Effector CD4-positive, alpha-beta T cell (primary cell): ENCODE measurements around the gene SLC12A3.
A peak's percentile ranks its signal among the peaks of the same experiment; 100 is the strongest.
"Not testable (repeated sequence)": the region's sequence is repeated elsewhere in the genome, so short reads cannot be mapped to it uniquely, and the experiment has no call there.

Experiments used
- DNase-seq: peaks from one replicate; pipeline ENCODE4 v3.0.0-alpha.2; 2020

The SLC12A3 gene

DNA sequence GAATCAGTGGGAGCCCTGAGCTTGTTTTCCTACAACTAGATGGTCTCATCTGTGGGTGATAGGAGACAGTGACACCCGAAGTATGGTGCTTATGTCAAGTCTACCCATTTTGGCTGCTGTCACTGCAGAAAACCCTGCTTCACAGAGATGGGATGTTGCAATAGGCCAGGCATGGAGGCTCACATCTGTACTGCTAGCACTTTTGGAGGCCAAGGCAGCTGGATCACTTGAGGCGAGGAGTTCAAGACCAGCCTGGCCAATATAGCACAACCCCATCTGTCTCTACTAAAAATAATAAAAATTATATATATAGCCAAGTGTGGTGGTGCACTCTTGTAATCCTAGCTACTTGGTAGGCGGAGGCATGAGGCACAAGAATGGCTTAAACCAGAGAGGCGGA is 64.6 kb downstream of the SLC12A3 start:
- DNase-seq: no peak

DNA sequence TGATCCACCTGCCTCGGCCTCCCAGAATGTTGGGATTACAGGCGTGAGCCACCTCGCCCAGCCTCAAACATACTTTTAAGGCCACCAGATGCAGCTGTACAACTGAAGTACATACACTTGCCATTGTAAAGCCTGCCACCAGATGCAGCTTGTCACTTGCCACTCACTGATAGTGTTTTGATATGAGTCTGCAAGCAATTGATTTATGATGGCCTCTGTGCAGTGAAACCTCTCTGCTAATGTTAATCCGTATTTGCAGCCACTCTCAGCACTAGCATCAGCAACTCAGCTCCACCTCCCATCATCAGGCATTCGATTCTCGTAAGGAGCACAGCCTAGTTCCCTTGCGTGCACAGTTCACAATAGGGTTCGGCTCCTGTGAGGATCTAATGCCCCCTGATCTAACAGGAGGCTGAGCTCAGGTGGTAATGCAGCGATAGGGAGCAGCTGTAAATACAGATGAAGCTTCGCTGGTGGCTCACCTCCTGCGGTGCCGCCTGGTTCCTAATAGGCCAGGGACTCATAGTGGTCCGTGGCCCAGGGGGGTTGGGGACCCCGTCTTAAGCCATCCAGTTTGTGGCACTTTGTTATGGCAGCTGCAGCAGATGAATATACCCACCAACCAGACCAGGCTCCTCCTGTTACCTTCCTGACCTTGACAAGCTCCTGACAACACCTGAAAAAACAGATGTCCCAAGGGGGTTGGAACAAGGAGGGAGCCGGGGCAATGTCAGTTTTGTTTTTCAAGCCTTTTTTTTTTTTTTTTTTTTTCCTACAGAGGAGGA is 65.7 kb downstream of the SLC12A3 start:
- DNase-seq: no peak

DNA sequence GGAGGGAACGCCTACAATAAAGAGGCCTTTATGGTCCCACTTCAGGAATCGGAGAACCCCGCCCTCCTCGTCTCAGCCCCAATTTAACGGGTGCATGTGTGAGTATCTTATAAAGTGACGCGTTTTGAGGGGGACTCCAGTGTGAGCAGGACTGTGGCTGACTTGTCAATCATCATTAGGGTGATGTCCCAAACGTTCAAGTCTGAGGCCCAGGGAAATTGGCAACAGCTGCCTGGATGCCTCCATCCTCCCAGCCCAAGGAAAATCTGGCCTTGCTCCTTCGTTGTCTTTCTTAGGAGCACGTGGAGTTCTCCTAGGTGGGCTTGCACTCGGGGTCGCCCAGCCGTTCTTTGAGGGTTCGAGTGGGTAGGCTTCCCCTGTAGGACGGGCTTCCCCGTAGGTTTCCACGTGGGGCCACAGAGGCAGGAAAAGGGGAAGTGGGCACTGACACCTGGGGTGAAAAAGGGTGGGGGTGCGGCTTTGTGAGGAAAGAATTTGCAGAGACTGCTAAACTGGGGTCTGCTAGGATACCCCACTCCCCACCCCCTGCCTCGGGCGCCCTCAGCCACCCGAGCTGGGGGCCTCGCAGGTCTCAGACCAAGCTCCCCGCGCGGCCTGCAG is 66.4 kb downstream of the SLC12A3 start:
- no peak for DNase-seq

DNA sequence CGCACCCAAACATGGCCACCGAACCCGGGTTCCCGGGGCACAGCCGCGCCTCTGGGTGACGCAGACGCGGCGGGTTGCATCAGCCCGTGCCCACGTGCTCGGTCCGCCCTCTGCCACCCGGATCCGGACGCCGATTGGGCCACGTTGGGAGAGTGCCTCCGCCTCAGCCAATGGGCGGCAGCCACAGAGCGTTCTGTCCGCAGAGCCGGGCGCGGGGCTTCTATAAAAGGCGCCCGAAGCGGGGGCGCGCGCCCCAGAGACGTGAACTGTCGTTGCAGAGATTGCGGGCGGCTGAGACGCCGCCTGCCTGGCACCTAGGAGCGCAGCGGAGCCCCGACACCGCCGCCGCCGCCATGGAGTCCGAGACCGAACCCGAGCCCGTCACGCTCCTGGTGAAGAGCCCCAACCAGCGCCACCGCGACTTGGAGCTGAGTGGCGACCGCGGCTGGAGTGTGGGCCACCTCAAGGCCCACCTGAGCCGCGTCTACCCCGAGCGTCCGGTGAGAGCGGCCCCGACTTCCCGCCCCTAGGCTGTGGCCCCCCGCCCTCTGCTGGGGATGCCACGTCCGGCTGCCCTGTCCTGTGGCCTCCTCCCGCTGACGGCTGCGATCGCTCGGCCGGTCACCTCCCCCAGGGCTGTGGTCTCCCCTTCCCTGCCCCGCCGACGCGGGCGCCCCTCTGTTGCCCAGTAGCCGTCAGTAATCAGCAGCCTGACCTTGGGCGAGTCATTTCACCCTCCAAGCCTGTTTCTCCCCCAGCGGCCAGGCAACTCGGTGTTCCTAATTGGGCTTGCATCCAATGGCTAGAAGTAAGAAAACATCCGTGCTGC is 67.1 kb downstream of the SLC12A3 start, which contains the start of gene HERPUD1:
HERPUD1 (plus strand) TSS at position 251 of the 829 bp plus-strand sequence; CDS start at position 354, 103 bp downstream.
- peak; percentile 99 for DNase-seq

DNA sequence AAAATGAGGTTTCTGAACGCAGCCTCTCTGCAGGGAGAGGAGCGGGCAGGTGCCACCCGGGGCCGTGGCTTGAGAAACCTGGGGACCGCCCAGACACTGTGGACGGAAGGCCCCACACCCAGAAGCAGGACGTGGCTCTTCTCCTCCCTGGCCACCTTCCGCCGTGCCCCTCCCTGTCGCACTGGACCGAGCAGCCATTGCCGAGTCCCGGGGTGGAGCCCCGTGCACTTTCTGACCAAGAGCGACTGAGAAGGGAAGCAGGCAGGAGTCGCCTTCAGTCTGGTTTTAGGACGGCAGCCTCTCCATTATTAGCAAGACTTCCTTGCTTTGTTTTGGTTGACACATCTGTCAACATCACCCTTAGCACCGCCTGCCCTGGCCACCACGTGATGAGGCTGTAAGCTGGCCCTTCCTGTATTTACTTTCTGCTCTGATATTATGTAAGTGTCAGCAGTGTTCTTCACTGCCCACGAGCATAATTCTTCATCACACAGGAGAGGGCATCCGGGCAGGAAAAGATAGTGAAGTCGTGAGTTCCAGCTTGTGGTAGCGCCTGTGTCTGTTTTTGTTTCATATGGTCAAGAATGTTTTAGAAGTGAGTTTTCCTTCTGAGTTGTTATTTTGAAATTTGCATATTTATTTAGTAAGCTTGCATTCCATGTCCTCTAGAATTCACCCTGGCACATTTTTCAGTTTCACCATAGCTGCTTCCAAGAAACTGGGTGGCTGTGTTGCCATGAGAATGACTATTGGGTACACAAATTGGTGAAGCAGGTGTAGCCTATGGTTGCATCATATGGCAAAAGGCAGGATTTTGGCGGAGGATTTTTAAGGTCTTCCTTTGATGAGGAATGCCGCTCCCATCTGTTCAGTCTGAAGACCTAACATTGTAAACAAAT is 68.0 kb downstream of the SLC12A3 start:
- DNase-seq: peak; percentile 18

DNA sequence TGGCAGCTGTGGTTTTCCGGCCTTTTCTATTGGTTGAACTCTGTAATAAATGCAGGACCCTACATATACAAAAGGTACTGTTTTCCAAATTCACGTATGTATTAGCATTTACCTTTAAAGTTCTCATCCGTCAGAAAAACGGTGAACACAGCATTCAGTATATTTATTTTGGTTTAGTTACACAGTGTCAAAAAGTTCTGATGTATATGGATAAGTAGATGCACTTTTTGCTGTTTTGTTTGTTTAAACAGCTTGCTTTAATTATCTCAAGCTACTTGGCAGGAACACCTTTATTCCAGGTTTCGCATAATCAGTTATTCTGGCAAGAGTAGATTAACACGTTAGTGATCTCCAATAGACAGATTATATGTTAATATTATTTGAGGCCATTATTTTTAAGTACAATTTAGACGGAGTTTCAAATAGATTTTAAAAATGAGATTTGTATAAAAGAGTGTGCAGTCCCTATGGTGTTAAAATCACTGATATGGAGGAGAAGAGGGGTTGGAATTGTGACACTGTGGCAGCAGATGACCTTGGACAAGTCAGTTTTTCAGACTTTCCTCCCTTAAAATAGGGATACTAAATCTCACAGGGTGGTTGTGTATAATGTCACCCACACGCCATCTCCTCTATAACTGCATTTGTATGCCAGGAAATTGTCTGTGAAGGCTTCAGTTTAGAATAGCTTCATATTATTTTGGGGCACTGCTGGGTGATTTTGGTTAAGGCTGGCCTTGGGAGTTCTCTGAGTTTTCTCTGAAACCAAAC is 69.0 kb downstream of the SLC12A3 start:
- no peak for DNase-seq

DNA sequence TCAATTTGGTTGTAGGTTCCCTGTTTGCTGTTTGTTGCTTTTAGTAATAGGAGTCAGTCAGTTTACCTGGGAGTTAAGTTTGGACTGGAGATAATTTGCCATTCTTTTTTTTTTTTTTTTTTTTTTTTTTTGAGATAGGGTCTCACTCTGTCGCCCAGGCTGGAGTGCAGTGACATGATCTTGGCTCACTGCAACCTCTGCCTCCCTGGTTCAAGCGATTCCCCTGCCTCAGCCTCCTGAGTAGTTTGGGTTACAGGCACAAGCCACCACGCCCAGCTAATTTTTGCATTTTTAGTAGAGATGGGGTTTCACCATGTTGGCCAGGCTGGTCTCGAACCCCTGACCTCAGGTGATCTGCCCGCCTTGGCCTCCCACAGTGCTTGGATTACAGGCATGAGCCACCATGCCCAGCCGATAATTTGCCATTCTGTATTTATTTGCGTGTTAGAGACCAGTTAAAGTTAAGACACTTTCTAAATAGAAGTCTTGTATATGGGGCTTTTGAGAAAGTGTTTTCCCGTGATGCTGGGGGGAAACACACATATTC is 69.7 kb downstream of the SLC12A3 start:
- not testable (repeated sequence) for DNase-seq

DNA sequence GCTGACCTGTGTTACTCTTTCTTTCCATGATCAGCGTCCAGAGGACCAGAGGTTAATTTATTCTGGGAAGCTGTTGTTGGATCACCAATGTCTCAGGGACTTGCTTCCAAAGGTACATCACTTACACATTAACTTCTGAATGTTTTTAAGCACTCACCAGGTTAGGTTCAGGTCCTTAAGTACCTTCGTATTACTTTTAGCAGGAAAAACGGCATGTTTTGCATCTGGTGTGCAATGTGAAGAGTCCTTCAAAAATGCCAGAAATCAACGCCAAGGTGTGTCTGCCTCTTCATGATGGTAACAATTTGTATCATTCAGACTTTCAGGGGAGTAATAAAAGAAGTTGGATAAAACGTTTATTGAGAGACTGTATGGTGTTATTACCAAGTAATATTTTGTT is 70.2 kb downstream of the SLC12A3 start:
- no peak for DNase-seq

DNA sequence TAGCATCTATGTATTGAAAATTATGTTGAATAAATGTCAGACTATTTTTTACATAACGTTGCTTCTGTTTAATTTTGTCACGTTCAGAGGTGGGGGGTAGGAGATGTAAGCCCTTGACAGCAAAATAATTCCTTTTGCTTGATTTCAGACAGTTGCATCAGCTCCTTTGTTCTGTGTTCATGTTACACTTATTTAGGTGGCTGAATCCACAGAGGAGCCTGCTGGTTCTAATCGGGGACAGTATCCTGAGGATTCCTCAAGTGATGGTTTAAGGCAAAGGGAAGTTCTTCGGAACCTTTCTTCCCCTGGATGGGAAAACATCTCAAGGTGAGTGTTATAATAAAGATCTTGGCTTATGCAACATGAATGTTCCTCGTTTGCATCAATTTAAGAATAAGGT is 71.5 kb downstream of the SLC12A3 start:
- DNase-seq: no peak

DNA sequence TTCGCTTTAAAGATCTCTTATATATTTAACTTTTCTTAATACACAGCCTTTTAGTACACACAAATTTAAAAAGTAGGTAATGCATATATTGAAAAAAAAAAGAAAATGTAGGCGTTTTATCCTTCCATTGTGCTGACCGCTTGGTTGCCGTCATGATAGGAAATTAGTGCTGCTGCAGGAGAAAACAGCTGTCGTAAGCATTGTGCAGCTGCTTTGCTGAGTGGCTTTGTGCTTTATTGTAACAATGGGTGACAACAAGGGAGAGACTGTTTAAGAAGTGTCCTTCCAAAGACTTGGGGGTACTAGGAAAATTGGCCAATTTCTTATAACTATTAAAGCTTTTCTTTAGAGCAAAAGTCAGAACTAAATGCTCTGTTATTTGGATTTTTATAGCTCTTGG is 71.9 kb downstream of the SLC12A3 start:
- DNase-seq: no peak

DNA sequence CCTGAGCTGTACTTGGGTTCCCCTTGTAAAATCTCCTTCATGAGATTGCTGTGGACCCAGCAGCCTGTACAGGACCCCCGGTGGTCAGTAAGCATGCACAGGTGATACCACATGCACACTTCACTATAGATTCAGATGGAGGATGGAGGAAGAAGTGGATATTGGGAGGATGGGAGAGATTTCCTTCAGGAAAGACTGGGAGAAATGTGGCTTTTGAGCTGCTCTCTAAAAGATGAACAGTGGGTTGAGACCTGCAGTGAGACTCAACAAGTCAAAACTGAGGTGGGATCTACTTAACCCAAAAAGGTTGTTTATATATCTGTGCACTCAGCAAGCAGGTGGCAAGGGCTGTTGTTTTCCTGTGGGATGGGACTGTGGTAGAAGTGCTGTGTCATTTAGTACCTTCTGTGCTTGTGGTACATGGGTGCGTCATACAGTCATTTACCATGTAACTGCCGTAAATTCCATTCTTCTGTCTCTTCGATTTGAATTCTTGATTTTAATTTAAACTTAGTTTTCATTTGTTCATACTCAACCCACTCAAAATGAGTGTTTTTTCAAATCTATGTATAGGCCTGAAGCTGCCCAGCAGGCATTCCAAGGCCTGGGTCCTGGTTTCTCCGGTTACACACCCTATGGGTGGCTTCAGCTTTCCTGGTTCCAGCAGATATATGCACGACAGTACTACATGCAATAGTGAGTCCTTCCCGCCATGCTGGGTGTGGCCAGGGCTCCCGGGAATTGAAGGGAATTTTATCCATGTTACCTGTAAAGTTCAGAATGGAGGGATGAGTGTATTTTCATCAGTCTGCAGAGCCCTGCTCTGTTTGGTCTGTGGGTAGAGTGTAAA is 73.9 kb downstream of the SLC12A3 start:
- DNase-seq: no peak

DNA sequence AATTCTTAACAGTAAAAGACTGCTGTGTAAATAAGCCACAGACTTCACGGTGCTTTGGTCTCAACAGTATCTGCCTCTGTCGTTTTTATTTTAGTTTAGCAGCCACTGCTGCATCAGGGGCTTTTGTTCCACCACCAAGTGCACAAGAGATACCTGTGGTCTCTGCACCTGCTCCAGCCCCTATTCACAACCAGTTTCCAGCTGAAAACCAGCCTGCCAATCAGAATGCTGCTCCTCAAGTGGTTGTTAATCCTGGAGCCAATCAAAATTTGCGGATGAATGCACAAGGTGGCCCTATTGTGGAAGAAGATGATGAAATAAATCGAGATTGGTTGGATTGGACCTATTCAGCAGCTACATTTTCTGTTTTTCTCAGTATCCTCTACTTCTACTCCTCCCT is 74.8 kb downstream of the SLC12A3 start:
- no peak for DNase-seq

DNA sequence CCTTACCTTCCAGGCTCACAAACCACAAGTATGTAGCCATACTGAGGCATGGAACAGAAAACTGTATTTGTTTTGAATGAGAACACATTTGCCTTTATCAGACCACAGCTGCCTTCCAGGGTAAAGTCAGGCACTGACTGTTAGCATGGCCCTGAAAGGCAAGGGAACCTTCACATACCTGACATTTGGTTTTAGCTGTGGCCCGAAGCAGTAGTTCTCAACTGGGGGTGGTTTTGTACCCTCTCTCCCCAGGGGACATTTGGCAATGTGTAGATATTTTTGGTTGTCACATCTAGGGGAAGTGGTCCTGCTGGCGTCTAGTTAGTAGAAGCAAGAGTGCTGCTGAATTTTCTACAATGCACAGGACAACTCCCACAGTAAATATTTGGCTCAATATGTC is 76.1 kb downstream of the SLC12A3 start:
- no peak for DNase-seq

DNA sequence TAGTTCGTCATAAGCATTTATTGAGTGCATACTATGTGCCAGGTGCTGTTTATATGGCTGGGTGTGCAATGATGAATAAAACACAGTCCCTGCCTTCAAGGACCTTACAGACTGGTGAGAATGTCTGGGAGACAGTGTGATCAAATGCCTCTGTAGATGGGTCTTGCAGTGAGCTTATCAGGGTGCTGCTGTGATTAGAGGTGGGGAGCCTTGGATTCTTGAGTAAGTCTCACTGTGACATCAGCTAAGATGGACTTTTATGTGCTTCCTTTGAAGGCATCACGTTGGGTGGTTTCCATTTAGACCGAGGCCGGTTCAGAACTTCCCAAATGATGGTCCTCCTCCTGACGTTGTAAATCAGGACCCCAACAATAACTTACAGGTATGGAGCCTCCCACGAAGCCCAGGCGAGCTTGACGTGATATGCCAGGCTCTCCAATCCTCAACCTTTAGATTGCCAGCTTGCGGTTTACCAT is 76.9 kb downstream of the SLC12A3 start:
- DNase-seq: no peak

DNA sequence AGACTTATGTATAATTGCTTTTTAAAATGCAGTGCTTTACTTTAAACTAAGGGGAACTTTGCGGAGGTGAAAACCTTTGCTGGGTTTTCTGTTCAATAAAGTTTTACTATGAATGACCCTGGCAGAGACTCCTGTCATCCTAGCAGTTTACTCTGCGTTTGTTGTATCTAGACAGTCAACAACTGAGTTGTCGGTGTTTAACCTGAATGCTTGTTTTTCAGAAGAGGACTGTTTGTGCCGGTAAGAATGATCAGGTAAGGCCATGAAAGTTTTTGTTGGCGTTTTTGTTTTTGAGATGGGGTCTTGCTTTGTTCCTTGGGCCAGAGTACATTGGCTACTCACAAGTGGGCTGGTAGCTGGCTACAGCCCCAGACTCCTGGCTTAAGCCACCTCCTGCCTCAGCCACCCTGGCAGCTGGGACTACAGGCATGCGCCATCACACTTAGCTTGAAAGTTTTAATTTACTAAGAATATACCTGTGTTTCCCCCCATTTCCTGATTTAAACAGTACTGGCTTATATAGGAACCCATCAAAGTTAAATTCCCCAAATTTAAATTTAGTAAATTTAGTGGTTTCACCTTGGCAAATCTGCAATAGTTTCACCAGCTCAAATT is 78.9 kb downstream of the SLC12A3 start:
- DNase-seq: no peak

DNA sequence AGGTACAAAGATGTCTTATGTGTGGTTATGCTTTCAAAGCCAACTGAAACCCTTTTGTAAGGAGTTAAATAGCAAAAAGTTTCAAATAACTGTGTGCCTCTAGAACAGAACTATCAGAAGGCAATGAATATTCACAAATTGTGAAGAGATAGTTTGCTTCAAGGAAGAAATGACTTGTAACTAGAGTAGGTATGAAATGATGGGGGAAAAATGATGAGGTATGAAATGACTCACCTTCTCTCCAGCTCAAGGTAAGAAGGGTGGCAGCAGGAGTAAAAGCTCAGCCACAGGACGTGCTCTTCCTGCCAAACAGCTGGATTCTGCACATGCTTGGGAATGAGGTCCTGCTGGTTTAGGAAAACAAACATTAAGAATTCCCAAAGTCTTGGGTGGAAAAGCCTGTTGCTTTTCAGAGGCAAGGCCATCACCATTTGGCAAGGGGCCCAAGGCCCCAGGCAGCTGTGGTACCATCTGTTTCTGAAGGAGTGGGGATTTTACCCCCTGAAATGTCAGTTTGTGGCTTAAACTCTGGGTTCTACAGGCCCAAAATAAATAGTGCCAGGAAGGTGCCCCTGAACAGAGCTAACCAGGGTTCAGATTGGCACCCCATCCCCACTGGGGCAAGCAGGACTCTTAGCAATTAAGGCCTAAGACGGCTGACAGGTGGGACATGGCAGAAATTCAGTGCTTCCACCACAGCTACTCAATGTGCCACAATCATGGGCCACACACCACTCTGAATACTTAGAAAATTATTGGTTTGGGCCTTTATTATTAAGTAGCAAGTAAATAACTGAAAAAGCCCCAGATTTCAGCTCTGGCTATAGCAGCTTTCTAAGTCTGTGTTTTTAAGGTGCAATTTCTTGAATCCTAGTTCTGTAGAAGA is 80.2 kb downstream of the SLC12A3 start:
- no peak for DNase-seq

DNA sequence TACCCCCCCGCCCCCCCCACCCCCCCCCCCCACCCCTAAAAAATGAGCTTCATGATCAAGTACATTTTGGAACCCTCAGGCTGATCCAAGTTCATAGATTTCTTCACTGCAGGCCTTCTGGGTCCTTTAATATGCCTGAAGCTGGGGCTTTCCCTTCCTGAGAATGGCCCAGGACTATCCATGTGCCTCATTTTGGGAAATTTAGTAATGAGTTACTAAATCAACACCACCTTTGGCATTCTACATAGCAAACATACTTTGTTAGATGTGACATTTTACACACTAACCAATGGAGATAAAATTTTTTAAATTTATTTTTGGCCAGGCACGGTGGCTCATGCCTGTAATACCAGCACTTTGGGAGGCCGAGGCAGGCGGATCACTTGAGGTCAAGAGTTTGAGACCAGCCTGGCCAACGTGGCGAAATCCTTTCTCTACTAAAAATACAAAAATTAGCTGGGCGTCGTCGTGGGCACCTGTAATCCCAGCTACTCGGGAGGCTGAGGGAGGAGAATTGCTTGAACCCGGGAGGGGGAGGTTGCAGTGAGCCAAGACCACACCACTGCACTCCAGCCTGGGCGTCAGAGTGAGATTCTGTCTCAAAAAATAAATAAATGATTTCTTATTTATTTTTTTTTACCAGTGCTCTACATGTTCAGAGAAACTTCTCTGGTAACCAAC is 81.0 kb downstream of the SLC12A3 start:
- no peak for DNase-seq
